ENCODE data around the gene PLEKHA4. TPM values are rescaled to one million over a fixed set of nuclear protein-coding genes. Genes with fewer than 3 reads are reported as not detected.

The PLEKHA4 gene
- total and polyA plus RNA-seq, 9 of the 15 experiments (the other 6 are each of a cell fraction or from before 2014, with no cell fraction given) = 0.07 to 30.8 (median 11.4) TPM

- no peak for TF ChIP-seq USF1 (CRISPR knock-in tag; IDR thresholded peaks at IDR 0.05)
- no peak for TF ChIP-seq MCM2 (IDR thresholded peaks at IDR 0.05; ENCODE audit: low read depth)
- no peak for TF ChIP-seq PATZ1 (CRISPR knock-in tag; IDR thresholded peaks at IDR 0.05; ENCODE audit: borderline replicate concordance)
- no peak for TF ChIP-seq ZNF780A (CRISPR knock-in tag; IDR thresholded peaks at IDR 0.05)
- TF ChIP-seq E4F1 (CRISPR knock-in tag; IDR thresholded peaks at IDR 0.05; ENCODE audit: borderline replicate concordance) = peak; percentile 52; the same call in 1 of the 2 replicates
- peak; percentile 27 to 58; a peak in 3 of 4 replicates for TF ChIP-seq MAZ (CRISPR knock-in tag; conservative IDR thresholded peaks at IDR 0.05 in 1 of 2, IDR thresholded peaks at IDR 0.05 in 1 of 2)
- peak; percentile 99 for TF ChIP-seq GATA2 (CRISPR knock-in tag; IDR thresholded peaks at IDR 0.05)
- no peak for TF ChIP-seq NR3C1 (CRISPR knock-in tag; IDR thresholded peaks at IDR 0.05)
- TF ChIP-seq ARID1B (IDR thresholded peaks at IDR 0.05) = peak; percentile 99
- no peak for TF ChIP-seq ZBTB17 (CRISPR knock-in tag; IDR thresholded peaks at IDR 0.05)
- no peak for TF ChIP-seq DLX4 (CRISPR knock-in tag; IDR thresholded peaks at IDR 0.05)
- no peak for TF ChIP-seq IRF1 (CRISPR knock-in tag; IDR thresholded peaks at IDR 0.05; ENCODE audit: borderline replicate concordance)
- TF ChIP-seq ETV5 (CRISPR knock-in tag; IDR thresholded peaks at IDR 0.05; ENCODE audit: low read depth) = peak; percentile 96
- TF ChIP-seq CTCF (IDR thresholded peaks at IDR 0.05 in 2 of 3, conservative IDR thresholded peaks at IDR 0.05 in 1 of 3; ENCODE audit: insufficient read depth in 2 of 3, low read depth in 1 of 3, low read length in 3 of 3) = no peak
Observed at GRCh38 chr19:48878196-48879024, 10.0 kb upstream of the PLEKHA4 start (continued).
